ENCODE measurements around the gene TCP1. TPM values are rescaled to one million over a fixed set of nuclear protein-coding genes. Genes with fewer than 3 reads are reported as not detected.
"Not testable (repeated sequence)": the region's sequence is repeated elsewhere in the genome, so short reads cannot be mapped to it uniquely, and the experiment has no call there.

The TCP1 gene
- total and polyA plus RNA-seq, 4 donors, result 105 to 146 (median 113) TPM

- H3K9me3 ChIP-seq (ENCODE audit: control insufficient read depth, low read length), result no peaks in the 10 kb centered on the region
- DNase-seq (no peak), ATAC-seq (ENCODE audit: low FRiP score) (no peak)
- no peak overlapping the region for H3K4me3 ChIP-seq (ENCODE audit: low read length in 2 of 2)
- WGBS, 2 donors, result 79 to 81% methylated on average over 7 of the region's 7 CpGs
- H3K4me1 ChIP-seq (ENCODE audit: control insufficient read depth in 1 of 2, insufficient read depth in 2 of 2, low read length in 2 of 2), result no peaks in the 10 kb centered on the region
- no peaks in the 10 kb centered on the region for H3K27me3 ChIP-seq (ENCODE audit: control insufficient read depth in 1 of 2, insufficient read depth in 2 of 2, low read length in 1 of 2)
- no peak overlapping the region for H3K27ac ChIP-seq (ENCODE audit: low read depth in 1 of 2, low read length in 2 of 2)
- peaks cover 2 to 4% of the 10 kb centered on the region in 2 donors for H3K36me3 ChIP-seq (ENCODE audit: control insufficient read depth in 1 of 2, insufficient read depth in 2 of 2, low read length in 1 of 2)
- intact Hi-C loops (cut with DNase I), result no loop called here
These were observed 44.3 kb downstream of the TCP1 start for GRCh38 chr6:159745081-159745480.

- no peak overlapping the region for H3K27ac ChIP-seq (ENCODE audit: low read depth in 1 of 2, low read length in 2 of 2)
- no peak overlapping the region for H3K4me3 ChIP-seq (ENCODE audit: low read length in 2 of 2)
- intact Hi-C loops (cut with DNase I), result no loop called here
- no peaks in the 10 kb centered on the region for H3K9me3 ChIP-seq (ENCODE audit: control insufficient read depth, low read length)
- peaks cover 2 to 4% of the 10 kb centered on the region in 2 donors for H3K36me3 ChIP-seq (ENCODE audit: control insufficient read depth in 1 of 2, insufficient read depth in 2 of 2, low read length in 1 of 2)
- DNase-seq (no peak), ATAC-seq (ENCODE audit: low FRiP score) (no peak)
- no peaks in the 10 kb centered on the region for H3K27me3 ChIP-seq (ENCODE audit: control insufficient read depth in 1 of 2, insufficient read depth in 2 of 2, low read length in 1 of 2)
- 75 to 81% methylated on average over 1 of the region's 1 CpG for WGBS, 2 donors
- no peaks in the 10 kb centered on the region for H3K4me1 ChIP-seq (ENCODE audit: control insufficient read depth in 1 of 2, insufficient read depth in 2 of 2, low read length in 2 of 2)
These were observed 47.2 kb downstream of the TCP1 start for GRCh38 chr6:159742165-159742564.

DNA sequence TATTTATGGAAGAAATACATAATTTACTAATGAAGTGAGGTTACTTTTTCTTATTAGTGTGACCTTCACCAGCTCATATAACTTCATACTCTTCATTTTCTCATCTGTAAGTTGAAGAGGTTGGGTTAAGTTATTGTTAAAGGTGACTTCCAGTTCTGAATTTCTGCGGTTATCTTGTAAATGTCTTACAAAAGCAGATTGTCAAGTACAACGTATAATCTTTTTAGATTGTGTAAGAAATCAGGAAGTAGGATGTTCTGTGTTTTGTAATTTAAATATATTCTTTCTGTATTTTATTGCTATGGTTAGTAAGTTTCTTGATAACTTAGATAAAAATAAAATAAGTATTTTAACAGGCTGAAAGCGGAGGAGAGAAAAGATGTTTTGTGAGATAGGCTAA is 50.1 kb downstream of the TCP1 start:
- Histone ChIP-seq H3K9me3 (ENCODE audit: control insufficient read depth, low read length) (no peaks in the 10 kb centered on the region), H3K4me1 (ENCODE audit: control insufficient read depth in 1 of 2, insufficient read depth in 2 of 2, low read length in 2 of 2) (no peaks in the 10 kb centered on the region), H3K4me3 (ENCODE audit: low read length in 2 of 2) (no peak overlapping the region), H3K36me3 (ENCODE audit: control insufficient read depth in 1 of 2, insufficient read depth in 2 of 2, low read length in 1 of 2) (peaks cover 0 to 4% of the 10 kb centered on the region in 2 donors), H3K27ac (ENCODE audit: low read depth in 1 of 2, low read length in 2 of 2) (no peak overlapping the region), H3K27me3 (ENCODE audit: control insufficient read depth in 1 of 2, insufficient read depth in 2 of 2, low read length in 1 of 2) (no peaks in the 10 kb centered on the region)
- intact Hi-C loops (cut with DNase I), result no loop called here
- DNase-seq (no peak), ATAC-seq (ENCODE audit: low FRiP score) (no peak)
- 70 to 77% methylated on average over 3 of the region's 3 CpGs for WGBS, 2 donors

DNA sequence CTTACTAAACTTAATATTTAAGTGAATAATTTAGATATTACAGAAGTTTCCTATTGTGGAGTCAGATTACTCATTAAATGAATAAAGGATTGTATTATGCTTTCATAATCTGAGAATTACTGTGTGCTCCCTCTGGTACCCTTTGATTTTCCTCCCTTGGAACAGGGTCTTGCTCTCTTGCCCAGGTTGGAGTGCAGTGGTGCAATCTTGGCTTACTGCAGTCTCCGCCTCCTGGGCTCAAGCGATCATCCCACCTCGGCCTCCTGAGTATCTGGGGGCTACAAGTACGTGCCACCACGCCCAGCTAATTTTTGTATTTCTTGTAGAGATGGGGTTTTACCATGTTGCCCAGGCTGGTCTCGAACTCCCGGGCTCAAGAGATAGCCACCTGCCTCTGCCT is 52.5 kb downstream of the TCP1 start:
- Histone ChIP-seq H3K9me3 (ENCODE audit: control insufficient read depth, low read length) (no peaks in the 10 kb centered on the region), H3K27me3 (ENCODE audit: control insufficient read depth in 1 of 2, insufficient read depth in 2 of 2, low read length in 1 of 2) (no peaks in the 10 kb centered on the region), H3K36me3 (ENCODE audit: control insufficient read depth in 1 of 2, insufficient read depth in 2 of 2, low read length in 1 of 2) (peaks cover 0 to 4% of the 10 kb centered on the region in 2 donors), H3K27ac (ENCODE audit: low read depth in 1 of 2, low read length in 2 of 2) (no peak overlapping the region), H3K4me1 (ENCODE audit: control insufficient read depth in 1 of 2, insufficient read depth in 2 of 2, low read length in 2 of 2) (no peaks in the 10 kb centered on the region), H3K4me3 (ENCODE audit: low read length in 2 of 2) (no peak overlapping the region)
- 87 to 89% methylated on average over 7 of the region's 7 CpGs for WGBS, 2 donors
- DNase-seq (no peak), ATAC-seq (ENCODE audit: low FRiP score) (no peak)
- intact Hi-C loops (cut with DNase I), result no loop called here

GRCh38 chr6:159733395-159733794 is 56.0 kb downstream of the TCP1 start:
- DNase-seq; intact Hi-C loops (cut with DNase I); H3K36me3 ChIP-seq (ENCODE audit: control insufficient read depth in 1 of 2, insufficient read depth in 2 of 2, low read length in 1 of 2); H3K27ac ChIP-seq (ENCODE audit: low read depth in 1 of 2, low read length in 2 of 2); H3K4me3 ChIP-seq (ENCODE audit: low read length in 2 of 2); H3K4me1 ChIP-seq (ENCODE audit: control insufficient read depth in 1 of 2, insufficient read depth in 2 of 2, low read length in 2 of 2); ATAC-seq (ENCODE audit: low FRiP score); H3K27me3 ChIP-seq (ENCODE audit: control insufficient read depth in 1 of 2, insufficient read depth in 2 of 2, low read length in 1 of 2); H3K9me3 ChIP-seq (ENCODE audit: control insufficient read depth, low read length): not testable (repeated sequence)
- WGBS, 2 donors, result 96 to 97% methylated on average over 12 of the region's 12 CpGs

DNA sequence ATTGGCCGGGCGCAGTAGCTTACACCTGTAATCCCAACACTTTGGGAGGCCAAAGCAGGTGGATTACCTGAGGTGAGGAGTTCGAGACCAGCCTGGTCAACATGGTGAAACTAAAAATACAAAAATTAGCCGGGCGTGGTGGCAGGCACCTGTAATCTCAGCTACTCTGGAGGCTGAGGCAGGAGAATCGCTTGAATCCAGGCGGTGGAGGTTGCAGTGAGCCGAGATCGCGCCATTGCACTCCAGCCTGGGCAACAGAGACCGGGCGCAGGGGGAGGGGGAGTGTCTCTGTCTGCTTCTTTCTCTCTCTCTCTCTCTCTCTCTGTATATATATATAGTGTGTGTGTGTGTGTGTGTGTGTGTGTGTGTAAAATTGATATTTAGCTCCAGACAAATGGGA is 56.9 kb downstream of the TCP1 start:
- DNase-seq; H3K36me3 ChIP-seq (ENCODE audit: control insufficient read depth in 1 of 2, insufficient read depth in 2 of 2, low read length in 1 of 2); H3K27me3 ChIP-seq (ENCODE audit: control insufficient read depth in 1 of 2, insufficient read depth in 2 of 2, low read length in 1 of 2); H3K27ac ChIP-seq (ENCODE audit: low read depth in 1 of 2, low read length in 2 of 2); H3K4me3 ChIP-seq (ENCODE audit: low read length in 2 of 2); intact Hi-C loops (cut with DNase I); H3K4me1 ChIP-seq (ENCODE audit: control insufficient read depth in 1 of 2, insufficient read depth in 2 of 2, low read length in 2 of 2); H3K9me3 ChIP-seq (ENCODE audit: control insufficient read depth, low read length); ATAC-seq (ENCODE audit: low FRiP score): not testable (repeated sequence)
- WGBS, 2 donors, result 89% methylated on average over 12 of the region's 12 CpGs

DNA sequence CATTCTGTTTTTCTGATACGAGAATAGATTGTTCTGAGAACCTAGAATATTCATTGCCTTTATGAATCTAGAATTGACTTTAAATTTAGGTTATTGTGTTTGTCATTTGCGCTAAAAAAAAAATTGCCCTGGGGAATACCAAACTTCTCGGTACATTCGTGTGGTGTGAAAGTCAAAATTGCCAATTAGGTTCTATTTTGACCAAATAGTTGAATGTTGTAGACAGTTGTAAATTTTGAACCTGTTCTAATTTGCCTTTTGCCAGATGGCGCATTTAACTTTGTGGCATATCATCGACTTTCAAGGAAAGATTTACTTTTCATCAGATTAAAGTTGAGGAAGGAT is 59.1 kb downstream of the TCP1 start:
- Histone ChIP-seq H3K4me1 (ENCODE audit: control insufficient read depth in 1 of 2, insufficient read depth in 2 of 2, low read length in 2 of 2) (peaks cover 0 to 2% of the 10 kb centered on the region in 2 donors), H3K4me3 (ENCODE audit: low read length in 2 of 2) (no peak overlapping the region), H3K9me3 (ENCODE audit: control insufficient read depth, low read length) (no peaks in the 10 kb centered on the region), H3K36me3 (ENCODE audit: control insufficient read depth in 1 of 2, insufficient read depth in 2 of 2, low read length in 1 of 2) (no peaks in the 10 kb centered on the region), H3K27ac (ENCODE audit: low read depth in 1 of 2, low read length in 2 of 2) (no peak overlapping the region), H3K27me3 (ENCODE audit: control insufficient read depth in 1 of 2, insufficient read depth in 2 of 2, low read length in 1 of 2) (no peaks in the 10 kb centered on the region)
- WGBS, 2 donors, result 56 to 58% methylated on average over 6 of the region's 6 CpGs
- no peak for ATAC-seq (ENCODE audit: low FRiP score)
- intact Hi-C loops (cut with DNase I), result no loop called here
- DNase-seq, result no peak

GRCh38 chr6:159729598-159730331 is 59.6 kb downstream of the TCP1 start:
- WGBS, 2 donors, result 17 to 20% methylated on average over 4 of the region's 4 CpGs
- H3K27ac ChIP-seq (ENCODE audit: low read depth in 1 of 2, low read length in 2 of 2), result peak overlapping the region in 1 of 2 donors; percentile 3
- H3K4me3 ChIP-seq (ENCODE audit: low read length in 2 of 2), result peak overlapping the region in 1 of 2 donors; percentile 36
- H3K36me3 ChIP-seq (ENCODE audit: control insufficient read depth in 1 of 2, insufficient read depth in 2 of 2, low read length in 1 of 2), result no peaks in the 10 kb centered on the region
- peaks cover 0 to 2% of the 10 kb centered on the region in 2 donors for H3K4me1 ChIP-seq (ENCODE audit: control insufficient read depth in 1 of 2, insufficient read depth in 2 of 2, low read length in 2 of 2)
- ATAC-seq (ENCODE audit: low FRiP score) (no peak), DNase-seq (no peak)
- no peaks in the 10 kb centered on the region for H3K9me3 ChIP-seq (ENCODE audit: control insufficient read depth, low read length)
- H3K27me3 ChIP-seq (ENCODE audit: control insufficient read depth in 1 of 2, insufficient read depth in 2 of 2, low read length in 1 of 2), result no peaks in the 10 kb centered on the region
- intact Hi-C loops (cut with DNase I), result loop anchor here (5.0 kb wide), 2 partner anchors 33 to 37 kb away; partner anchors contain the start of genes ACAT2 (in 1 of the 2) and SOD2 (in 1 of the 2)

DNA sequence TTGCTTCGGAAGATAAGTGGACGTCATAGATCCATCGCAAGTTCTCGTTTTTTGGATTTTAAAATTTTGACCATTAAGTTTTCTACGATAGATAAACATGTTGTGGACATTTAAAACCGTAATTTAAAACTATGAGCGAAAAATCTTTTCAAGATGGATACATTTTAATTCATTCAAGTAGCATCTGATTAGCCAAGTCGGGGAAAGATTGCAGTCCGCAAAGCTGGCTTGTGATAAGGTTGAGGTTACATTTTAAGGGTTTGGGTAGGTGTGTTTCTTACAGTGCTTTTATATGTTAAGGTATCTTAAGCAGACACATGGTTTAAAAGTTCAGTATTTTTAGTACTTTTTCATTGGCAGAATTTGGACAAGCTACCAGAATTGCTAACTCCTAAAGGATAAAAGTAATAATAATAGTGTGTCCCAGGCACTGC is 60.9 kb downstream of the TCP1 start:
- no peaks in the 10 kb centered on the region for H3K27me3 ChIP-seq (ENCODE audit: control insufficient read depth in 1 of 2, insufficient read depth in 2 of 2, low read length in 1 of 2)
- no peak for DNase-seq
- H3K27ac ChIP-seq (ENCODE audit: low read depth in 1 of 2, low read length in 2 of 2), result peak overlapping the region in 1 of 2 donors; percentile 93
- peak overlapping the region; percentile 64 to 81 for H3K4me3 ChIP-seq (ENCODE audit: low read length in 2 of 2)
- intact Hi-C loops (cut with DNase I), result loop anchor here (5.0 kb wide), 2 partner anchors 34 to 36 kb away; partner anchors contain the start of genes ACAT2 (in 1 of the 2) and SOD2 (in 1 of the 2)
- no peaks in the 10 kb centered on the region for H3K36me3 ChIP-seq (ENCODE audit: control insufficient read depth in 1 of 2, insufficient read depth in 2 of 2, low read length in 1 of 2)
- no peaks in the 10 kb centered on the region for H3K9me3 ChIP-seq (ENCODE audit: control insufficient read depth, low read length)
- ATAC-seq (ENCODE audit: low FRiP score), result no peak
- WGBS, 2 donors, result 0 to 1% methylated on average over 9 of the region's 9 CpGs
- H3K4me1 ChIP-seq (ENCODE audit: control insufficient read depth in 1 of 2, insufficient read depth in 2 of 2, low read length in 2 of 2), result peaks cover 0 to 2% of the 10 kb centered on the region in 2 donors

Data from aorta (tissue), 5 donors.